Natural killer cell treated with Interleukin-12 subunit alpha and Interleukin-12 subunit beta and Interleukin-15 and Interleukin-18, amount 100 ng/mL, for 72 hours (primary cell): ENCODE data around the gene ABCC4. TPM values are rescaled to one million over a fixed set of nuclear protein-coding genes. Genes with fewer than 3 reads are reported as not detected.

ENCODE experiments used
- ATAC-seq, 2 donors: fragments of 150-1000 bp; cut with Tn5 transposase in 1 of 2; sonication (Bioruptor Pico), chemical (Tn5 transposase) in 1 of 2; 2 replicates each; pipeline ENCODE4 v1.10.0; 2021
- DNase-seq: peaks from one replicate; pipeline ENCODE4 v3.0.0; 2022; ENCODE audit warnings: low spot score
- H3K27ac Mint-ChIP-seq, 2 donors: 1 replicate in 1 of 2; 2 replicates in 1 of 2; pipeline ENCODE4 v1.8.0; 2022; ENCODE audit warnings: mixed read lengths in 2 of 2, mild to moderate bottlenecking in 1 of 2, moderate library complexity in 1 of 2
- H3K27me3 Mint-ChIP-seq, 2 donors: 1 replicate in 1 of 2; 2 replicates in 1 of 2; pipeline ENCODE4 v1.8.0; 2022; ENCODE audit warnings: mixed read lengths in 2 of 2
- H3K36me3 Mint-ChIP-seq: one replicate; pipeline ENCODE4 v1.8.0; 2022; ENCODE audit warnings: mixed read lengths
- H3K4me1 Mint-ChIP-seq, 2 donors: 1 replicate in 1 of 2; 2 replicates in 1 of 2; pipeline ENCODE4 v1.8.0; 2022; ENCODE audit warnings: low read depth in 2 of 2, mixed read lengths in 2 of 2, mild to moderate bottlenecking in 1 of 2
- H3K4me3 Mint-ChIP-seq: one replicate; pipeline ENCODE4 v1.8.0; 2022; ENCODE audit warnings: mixed read lengths
- H3K9me3 Mint-ChIP-seq: 2 replicates; pipeline ENCODE4 v1.8.0; 2022; ENCODE audit warnings: mixed read lengths
- total RNA-seq, 2 donors: library from RNA; stranded (reverse); gene quantifications; one replicate each; pipeline ENCODE4 v1.2.3, GENCODE V29; 2022

The ABCC4 gene
- total RNA-seq, 2 donors from 2014 or later: 5.5 to 20.6 TPM

- no peak overlapping the region for H3K4me3 Mint-ChIP-seq
- H3K9me3 Mint-ChIP-seq: no peaks in the 10 kb centered on the region
- ATAC-seq: no peak
- H3K36me3 Mint-ChIP-seq: no peaks in the 10 kb centered on the region
- H3K27ac Mint-ChIP-seq: no peak overlapping the region
- no peak for DNase-seq
- peaks cover 3% of the 10 kb centered on the region in 2 donors for H3K4me1 Mint-ChIP-seq
- no peaks in the 10 kb centered on the region for H3K27me3 Mint-ChIP-seq
Observed at GRCh38 chr13:95241321-95241720, 59.9 kb downstream of the ABCC4 start.

DNA sequence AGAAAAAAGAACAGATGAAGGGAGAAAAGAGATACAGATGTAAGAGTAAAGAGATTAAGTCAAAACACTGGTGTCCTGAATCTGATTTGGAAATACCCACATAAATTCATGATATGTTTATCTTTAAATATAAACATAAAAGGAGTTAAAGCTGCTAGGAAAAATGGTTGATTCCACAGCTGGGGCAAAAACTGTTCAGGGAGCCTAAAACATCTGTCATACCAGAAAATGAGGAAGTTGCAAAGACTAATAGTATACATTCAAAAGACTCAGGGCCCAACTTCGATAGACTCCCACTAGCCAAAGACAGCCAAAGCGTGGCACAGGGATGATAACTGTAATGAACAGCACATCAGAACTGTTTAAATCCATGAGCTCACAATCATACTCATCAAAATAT is 62.0 kb downstream of the ABCC4 start:
- no peaks in the 10 kb centered on the region for H3K36me3 Mint-ChIP-seq
- peaks cover 0 to 3% of the 10 kb centered on the region in 2 donors for H3K4me1 Mint-ChIP-seq
- no peak overlapping the region for H3K4me3 Mint-ChIP-seq
- no peak overlapping the region for H3K27ac Mint-ChIP-seq
- no peak for DNase-seq
- no peaks in the 10 kb centered on the region for H3K27me3 Mint-ChIP-seq
- no peaks in the 10 kb centered on the region for H3K9me3 Mint-ChIP-seq
- no peak for ATAC-seq

GRCh38 chr13:95237310-95237870 is 63.9 kb downstream of the ABCC4 start:
- no peaks in the 10 kb centered on the region for H3K27me3 Mint-ChIP-seq
- no peak overlapping the region for H3K4me3 Mint-ChIP-seq
- DNase-seq (no peak), ATAC-seq (no peak)
- no peaks in the 10 kb centered on the region for H3K36me3 Mint-ChIP-seq
- no peak overlapping the region for H3K27ac Mint-ChIP-seq
- no peaks in the 10 kb centered on the region for H3K9me3 Mint-ChIP-seq
- peaks cover 0 to 3% of the 10 kb centered on the region in 2 donors for H3K4me1 Mint-ChIP-seq

- Mint-ChIP-seq H3K4me3 (no peak overlapping the region), H3K27ac (no peak overlapping the region), H3K4me1 (peaks cover 0 to 3% of the 10 kb centered on the region in 2 donors), H3K36me3 (no peaks in the 10 kb centered on the region), H3K27me3 (no peaks in the 10 kb centered on the region), H3K9me3 (no peaks in the 10 kb centered on the region)
- DNase-seq: no peak
- ATAC-seq: no peak
Observed at GRCh38 chr13:95236774-95237173, 64.5 kb downstream of the ABCC4 start.

DNA sequence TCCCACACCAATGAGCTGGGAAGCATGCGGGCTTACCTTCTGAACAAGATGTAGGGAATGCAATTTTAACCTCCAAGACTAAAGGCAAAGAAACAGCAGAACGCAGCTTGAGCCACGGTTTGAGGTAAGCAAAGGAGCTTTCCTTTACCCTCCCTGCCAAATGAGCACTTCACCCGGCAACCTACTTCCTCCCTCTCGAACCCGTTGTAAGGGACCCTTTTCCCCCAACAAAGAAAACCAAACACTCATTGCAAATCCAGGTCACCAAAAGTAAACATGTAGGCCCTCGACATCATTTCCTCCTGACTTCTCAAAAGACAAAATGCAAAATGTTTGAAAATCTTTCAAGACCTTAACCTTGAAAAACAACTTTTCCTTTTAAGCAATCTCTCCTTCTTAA is 65.3 kb downstream of the ABCC4 start:
- no peaks in the 10 kb centered on the region for H3K9me3 Mint-ChIP-seq
- no peaks in the 10 kb centered on the region for H3K27me3 Mint-ChIP-seq

DNA sequence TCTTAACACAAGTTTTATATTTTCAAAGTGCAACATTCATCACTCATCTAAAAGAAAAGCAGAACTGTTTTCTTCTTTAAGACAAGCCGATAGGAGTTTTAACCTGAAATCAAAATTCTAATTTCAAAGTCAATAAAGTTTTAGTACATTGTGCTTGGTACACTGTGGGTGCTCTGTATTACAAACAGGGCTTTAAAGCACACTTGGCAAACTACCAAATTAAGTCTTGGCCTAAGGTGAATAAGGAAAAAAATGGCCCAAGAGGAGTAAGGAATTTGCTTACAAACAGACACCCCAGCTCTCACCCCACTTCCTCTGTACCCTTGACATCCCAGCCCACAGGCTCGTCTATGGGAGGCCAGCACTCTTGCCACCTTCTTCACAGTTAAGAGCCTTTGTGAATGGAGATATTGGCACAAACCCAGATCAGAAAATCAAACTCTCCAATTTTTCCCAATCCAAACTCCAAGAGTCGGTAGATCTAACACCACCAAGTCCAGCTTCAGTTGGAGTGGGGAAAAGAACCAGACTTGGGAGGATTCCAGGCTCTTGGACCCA is 66.0 kb downstream of the ABCC4 start:
- no peak for DNase-seq
- Mint-ChIP-seq H3K9me3 (no peaks in the 10 kb centered on the region), H3K27ac (no peak overlapping the region), H3K27me3 (no peaks in the 10 kb centered on the region), H3K4me1 (peaks cover 0 to 3% of the 10 kb centered on the region in 2 donors), H3K4me3 (no peak overlapping the region), H3K36me3 (no peaks in the 10 kb centered on the region)
- no peak for ATAC-seq

More for the DNA sequence above, 65.3 kb downstream of the ABCC4 start:
- DNase-seq (no peak), ATAC-seq (no peak)
- H3K27ac Mint-ChIP-seq: no peak overlapping the region
- H3K4me1 Mint-ChIP-seq: peaks cover 0 to 3% of the 10 kb centered on the region in 2 donors
- H3K36me3 Mint-ChIP-seq: no peaks in the 10 kb centered on the region
- no peak overlapping the region for H3K4me3 Mint-ChIP-seq

DNA sequence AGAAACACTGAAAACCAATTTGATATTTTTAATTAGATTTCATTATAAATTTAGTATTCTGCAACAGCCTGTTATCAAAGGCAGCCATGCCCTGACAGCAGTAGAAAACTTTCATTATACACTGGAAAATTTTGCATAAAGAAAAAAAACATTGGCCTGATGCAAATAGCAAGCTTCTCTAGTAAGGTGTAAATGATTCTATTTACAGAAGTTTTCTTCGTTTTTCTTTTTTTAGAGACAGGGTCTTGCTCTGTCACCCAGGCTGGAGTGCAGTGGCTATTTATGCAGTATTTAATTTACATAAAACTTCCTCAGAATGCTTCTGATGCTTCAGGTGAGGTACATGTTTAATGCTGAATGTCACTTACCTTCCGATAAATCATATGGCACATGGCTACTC is 67.0 kb downstream of the ABCC4 start:
- H3K27me3 Mint-ChIP-seq: no peaks in the 10 kb centered on the region
- no peak overlapping the region for H3K27ac Mint-ChIP-seq
- ATAC-seq (no peak), DNase-seq (no peak)
- no peaks in the 10 kb centered on the region for H3K36me3 Mint-ChIP-seq
- H3K4me3 Mint-ChIP-seq: no peak overlapping the region
- no peaks in the 10 kb centered on the region for H3K9me3 Mint-ChIP-seq
- peaks cover 0 to 3% of the 10 kb centered on the region in 2 donors for H3K4me1 Mint-ChIP-seq

- Mint-ChIP-seq H3K4me1 (peaks cover 3 to 4% of the 10 kb centered on the region in 2 donors), H3K27me3 (no peaks in the 10 kb centered on the region), H3K27ac (no peak overlapping the region)
Observed at GRCh38 chr13:95233026-95233635, 68.1 kb downstream of the ABCC4 start.

DNA sequence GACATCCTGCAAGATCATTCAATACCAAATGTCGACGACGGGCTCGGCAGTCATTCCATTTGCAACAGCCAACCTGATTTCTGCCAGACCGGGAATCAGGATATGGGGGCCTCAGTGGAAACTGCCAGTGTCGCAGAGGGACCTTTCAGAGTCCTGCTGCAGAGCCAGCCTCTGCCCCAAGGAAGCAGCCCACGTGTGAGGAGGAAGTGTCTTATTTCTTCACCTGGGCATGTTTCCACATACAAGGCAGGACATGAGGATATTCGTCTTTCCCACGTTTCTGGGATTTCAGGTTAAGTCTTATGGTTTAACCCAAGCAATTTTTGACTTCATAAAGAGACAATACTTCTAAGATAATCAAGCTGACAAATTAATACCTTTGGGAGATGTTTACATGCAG is 69.9 kb downstream of the ABCC4 start:
- DNase-seq (no peak), ATAC-seq (no peak)
- Mint-ChIP-seq H3K4me3 (no peak overlapping the region), H3K4me1 (peaks cover 10 to 17% of the 10 kb centered on the region in 2 donors), H3K27ac (no peak overlapping the region), H3K9me3 (no peaks in the 10 kb centered on the region), H3K36me3 (no peaks in the 10 kb centered on the region), H3K27me3 (no peaks in the 10 kb centered on the region)

More at GRCh38 chr13:95233026-95233635, 68.1 kb downstream of the ABCC4 start:
- Mint-ChIP-seq H3K4me3 (no peak overlapping the region), H3K36me3 (no peaks in the 10 kb centered on the region), H3K9me3 (no peaks in the 10 kb centered on the region)
- ATAC-seq (no peak), DNase-seq (no peak)

- ATAC-seq (no peak), DNase-seq (no peak)
- Mint-ChIP-seq H3K4me1 (peaks cover 10 to 19% of the 10 kb centered on the region in 2 donors), H3K27me3 (no peaks in the 10 kb centered on the region), H3K27ac (no peak overlapping the region), H3K36me3 (no peaks in the 10 kb centered on the region), H3K4me3 (no peak overlapping the region), H3K9me3 (no peaks in the 10 kb centered on the region)
Observed at GRCh38 chr13:95229855-95230254, 71.4 kb downstream of the ABCC4 start.

GRCh38 chr13:95228130-95228529 is 73.1 kb downstream of the ABCC4 start:
- Mint-ChIP-seq H3K36me3 (no peaks in the 10 kb centered on the region), H3K9me3 (no peaks in the 10 kb centered on the region), H3K27ac (no peak overlapping the region), H3K4me3 (no peak overlapping the region), H3K4me1 (peaks cover 10 to 19% of the 10 kb centered on the region in 2 donors), H3K27me3 (no peaks in the 10 kb centered on the region)
- ATAC-seq (no peak), DNase-seq (no peak)

- Mint-ChIP-seq H3K4me3 (peak overlapping the region; percentile 50), H3K4me1 (peaks cover 10 to 19% of the 10 kb centered on the region in 2 donors), H3K27ac (peak overlapping the region in 1 of 2 donors; percentile 48), H3K27me3 (no peaks in the 10 kb centered on the region), H3K9me3 (no peaks in the 10 kb centered on the region), H3K36me3 (no peaks in the 10 kb centered on the region)
- DNase-seq: no peak
- peak; percentile 60 to 85 for ATAC-seq
Observed at GRCh38 chr13:95226932-95227695, 74.1 kb downstream of the ABCC4 start.

- H3K27ac Mint-ChIP-seq: peak overlapping the region in 1 of 2 donors; percentile 48
- no peaks in the 10 kb centered on the region for H3K27me3 Mint-ChIP-seq
- H3K36me3 Mint-ChIP-seq: no peaks in the 10 kb centered on the region
- no peak overlapping the region for H3K4me3 Mint-ChIP-seq
- DNase-seq (no peak), ATAC-seq (no peak)
- H3K4me1 Mint-ChIP-seq: peaks cover 10 to 19% of the 10 kb centered on the region in 2 donors
- H3K9me3 Mint-ChIP-seq: no peaks in the 10 kb centered on the region
Observed at GRCh38 chr13:95226476-95226875, 74.8 kb downstream of the ABCC4 start.

- Mint-ChIP-seq H3K36me3 (no peaks in the 10 kb centered on the region), H3K27me3 (no peaks in the 10 kb centered on the region), H3K4me3 (no peak overlapping the region), H3K27ac (no peak overlapping the region), H3K4me1 (peaks cover 10 to 19% of the 10 kb centered on the region in 2 donors), H3K9me3 (no peaks in the 10 kb centered on the region)
- ATAC-seq: no peak
- no peak for DNase-seq
Observed at GRCh38 chr13:95226050-95226449, 75.2 kb downstream of the ABCC4 start.
